PC-3 (cell line): Measurements from ENCODE around the gene CMKLR1. TPM values are rescaled to one million over a fixed set of nuclear protein-coding genes. Genes with fewer than 3 reads are reported as not detected.

Experiments used
- ATAC-seq: fragments of 200-7000 bp; cut with Tn5 transposase; 2 replicates; pipeline ENCODE4 v1.9.1; 2020; ENCODE audit warnings: mild to moderate bottlenecking, moderate library complexity
- BruUV-seq: library from RNA; stranded (reverse); fragments of 400-500 nt; replicated peaks from 2 replicates; lab custom pipeline; 2021; lab: Mats Ljungman, UMichigan
- CTCF ChIA-PET: fragments of 300-600 bp; sonication (Branson Sonifier 250); formaldehyde crosslinking; loops from one replicate; lab custom pipeline; 2022; ENCODE audit warnings: antibody characterized with exemption; lab: Charles Lee
- POLR2A ChIA-PET: fragments of 300-600 bp; sonication (Branson Sonifier 250); formaldehyde crosslinking; loops from one replicate; lab custom pipeline; 2022; ENCODE audit warnings: antibody characterized with exemption; ENCODE audit not compliant: unreplicated experiment; lab: Charles Lee
- DNase-seq: peaks from one replicate; pipeline ENCODE4 v3.0.0-alpha.2; 2015
- H2AFZ ChIP-seq: fragments of 300-600 bp; sonication (generic); 2 replicates; pipeline ENCODE4 v1.6.0; 2016; ENCODE audit warnings: antibody characterized with exemption, low read length
- H3F3A ChIP-seq: fragments of 300-600 bp; sonication (generic); one replicate; pipeline ENCODE4 v1.6.0; 2017; ENCODE audit warnings: antibody characterized with exemption, low read length, control low read depth, mild to moderate bottlenecking; ENCODE audit not compliant: unreplicated experiment
- H3K27ac ChIP-seq: fragments of 300-600 bp; sonication (generic); 2 replicates; pipeline ENCODE4 v1.5.1; 2016; ENCODE audit warnings: mild to moderate bottlenecking, low read length
- H3K27me3 ChIP-seq: fragments of 300-600 bp; sonication (generic); 2 replicates; pipeline ENCODE4 v1.6.1; 2016; ENCODE audit warnings: low read length, mixed read lengths
- H3K36me3 ChIP-seq: fragments of 300-600 bp; sonication (generic); 2 replicates; pipeline ENCODE4 v1.6.1; 2016; ENCODE audit warnings: low read depth, mixed run types, low read length, mixed read lengths
- H3K4me1 ChIP-seq: fragments of 300-600 bp; sonication (generic); 2 replicates; pipeline ENCODE4 v1.5.1; 2016; ENCODE audit warnings: low read length; ENCODE audit not compliant: insufficient read depth
- H3K4me2 ChIP-seq: fragments of 300-600 bp; sonication (generic); 2 replicates; pipeline ENCODE4 v1.6.0; 2016; ENCODE audit warnings: low read length
- H3K4me3 ChIP-seq: fragments of 300-600 bp; sonication (generic); 2 replicates; pipeline ENCODE4 v1.5.1; 2016; ENCODE audit warnings: mild to moderate bottlenecking, low read length, mixed read lengths
- H3K79me2 ChIP-seq: fragments of 300-600 bp; sonication (generic); 2 replicates; pipeline ENCODE4 v1.6.1; 2017; ENCODE audit warnings: low read length, mixed read lengths
- H3K9ac ChIP-seq: fragments of 300-600 bp; sonication (generic); 2 replicates; pipeline ENCODE4 v1.6.0; 2016; ENCODE audit warnings: mild to moderate bottlenecking, low read length
- H3K9me2 ChIP-seq: fragments of 300-600 bp; sonication (generic); replicated peaks from 2 replicates; pipeline ENCODE4 v1.6.1; 2016; ENCODE audit warnings: mixed run types, low read length, mixed read lengths
- H3K9me3 ChIP-seq: fragments of 300-600 bp; sonication (generic); 2 replicates; pipeline ENCODE4 v1.6.1; 2016; ENCODE audit warnings: low read length, mixed read lengths
- H4K20me1 ChIP-seq: fragments of 300-600 bp; sonication (generic); 2 replicates; pipeline ENCODE4 v1.6.1; 2016; ENCODE audit warnings: low read length, mixed read lengths
- EZH2 ChIP-seq: fragments of 300-600 bp; sonication (generic); IDR thresholded peaks from one replicate; pipeline ENCODE4 v1.6.1; 2017; ENCODE audit warnings: antibody characterized with exemption, mild to moderate bottlenecking, low read length; ENCODE audit not compliant: unreplicated experiment
- EZH2phosphoT487 ChIP-seq: fragments of 300-600 bp; sonication (generic); IDR thresholded peaks from 2 replicates; pipeline ENCODE4 v1.6.1; 2018; ENCODE audit warnings: mild to moderate bottlenecking, antibody characterized with exemption, low read length, borderline replicate concordance
- intact Hi-C: fragments of 100-400 bp; cut with micrococcal nuclease; formaldehyde crosslinking; loops from 2 replicates; pipeline ENCODE4 v1.9.0; 2023
- total RNA-seq: library from RNA; depleted of rRNA; stranded (reverse); fragments of >200 nt; gene quantifications from 2 replicates; pipeline ENCODE4 v1.2.3, GENCODE V29; 2014
- TF ChIP-seq, protein P1 (sequence below): fragments of 300-600 bp; sonication (generic); conservative IDR thresholded peaks from 2 replicates; pipeline ENCODE4 v1.5.1; 2017; ENCODE audit warnings: antibody characterized with exemption, low read depth, mild to moderate bottlenecking, low read length

The CMKLR1 gene
- total RNA-seq, 1 experiment from 2014 or later = not detected

DNA sequence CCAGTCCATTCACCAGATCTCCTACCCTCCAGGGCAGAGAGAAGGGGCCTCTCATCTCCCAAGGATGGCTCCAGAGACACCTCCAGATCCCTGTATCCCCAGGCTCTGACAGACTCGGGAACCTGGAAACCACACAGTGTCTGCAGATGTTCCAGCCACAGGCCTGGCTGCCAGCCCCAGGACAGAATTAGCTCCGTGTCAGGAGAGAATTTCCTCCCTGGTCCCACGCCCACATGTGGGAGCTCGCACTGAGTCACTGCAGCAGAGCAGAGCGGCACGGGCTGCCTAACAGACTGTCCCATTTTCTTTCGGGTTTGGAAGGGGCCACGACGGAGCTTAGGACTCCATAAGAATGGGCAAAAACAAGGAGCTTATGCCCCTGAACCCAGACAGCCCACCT, 33.6 kb downstream of the CMKLR1 start:
- Histone ChIP-seq H3K9me2 (no peaks in the 10 kb centered on the region), H3K27me3 (peaks cover 53% of the 10 kb centered on the region), H3K79me2 (no peaks in the 10 kb centered on the region), H3F3A (no peaks in the 10 kb centered on the region), H3K4me2 (peak overlapping the region; percentile 3; the same call in 1 of the 2 replicates), H3K9me3 (no peaks in the 10 kb centered on the region), H3K27ac (no peak overlapping the region), H2AFZ (no peak overlapping the region), H3K4me1 (peaks cover 8% of the 10 kb centered on the region; the same call in 1 of the 2 replicates), H3K4me3 (no peak overlapping the region), H4K20me1 (no peaks in the 10 kb centered on the region), H3K36me3 (no peaks in the 10 kb centered on the region), H3K9ac (no peak overlapping the region)
- intact Hi-C loops = no loop called here
- TF ChIP-seq EZH2 = no peak
- TF ChIP-seq, protein P1, sequence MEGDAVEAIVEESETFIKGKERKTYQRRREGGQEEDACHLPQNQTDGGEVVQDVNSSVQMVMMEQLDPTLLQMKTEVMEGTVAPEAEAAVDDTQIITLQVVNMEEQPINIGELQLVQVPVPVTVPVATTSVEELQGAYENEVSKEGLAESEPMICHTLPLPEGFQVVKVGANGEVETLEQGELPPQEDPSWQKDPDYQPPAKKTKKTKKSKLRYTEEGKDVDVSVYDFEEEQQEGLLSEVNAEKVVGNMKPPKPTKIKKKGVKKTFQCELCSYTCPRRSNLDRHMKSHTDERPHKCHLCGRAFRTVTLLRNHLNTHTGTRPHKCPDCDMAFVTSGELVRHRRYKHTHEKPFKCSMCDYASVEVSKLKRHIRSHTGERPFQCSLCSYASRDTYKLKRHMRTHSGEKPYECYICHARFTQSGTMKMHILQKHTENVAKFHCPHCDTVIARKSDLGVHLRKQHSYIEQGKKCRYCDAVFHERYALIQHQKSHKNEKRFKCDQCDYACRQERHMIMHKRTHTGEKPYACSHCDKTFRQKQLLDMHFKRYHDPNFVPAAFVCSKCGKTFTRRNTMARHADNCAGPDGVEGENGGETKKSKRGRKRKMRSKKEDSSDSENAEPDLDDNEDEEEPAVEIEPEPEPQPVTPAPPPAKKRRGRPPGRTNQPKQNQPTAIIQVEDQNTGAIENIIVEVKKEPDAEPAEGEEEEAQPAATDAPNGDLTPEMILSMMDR = no peak
- TF ChIP-seq EZH2phosphoT487 = no peak
- ATAC-seq (peak; percentile 52), DNase-seq (peak; percentile 43)
- ChIA-PET POLR2A (no interaction called here), CTCF (no interaction called here)
- BruUV-seq = no TSS peak

DNA sequence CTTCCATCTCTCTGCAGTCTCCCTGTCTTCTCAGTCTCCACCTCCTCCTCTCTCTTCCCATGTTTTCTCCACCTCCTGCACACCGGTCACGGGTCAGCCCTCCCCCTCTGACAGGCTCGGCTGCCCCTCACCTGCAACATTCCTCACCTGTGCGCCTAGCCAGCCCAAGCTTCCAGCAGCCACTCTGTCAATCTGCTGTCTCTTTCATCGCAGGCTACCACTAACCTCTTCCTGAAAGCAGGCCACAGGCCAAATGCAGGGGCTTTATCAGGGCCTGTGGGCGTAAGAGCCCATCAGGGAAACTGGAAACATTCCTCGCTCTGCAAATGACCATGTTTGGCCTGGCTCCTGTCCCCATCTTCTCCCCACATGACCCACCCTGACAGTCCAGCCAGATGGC, 34.5 kb downstream of the CMKLR1 start:
- CTCF ChIA-PET = no interaction called here
- Histone ChIP-seq H3K36me3 (no peaks in the 10 kb centered on the region), H3K4me1 (peaks cover 8% of the 10 kb centered on the region; the same call in 1 of the 2 replicates), H3K79me2 (no peaks in the 10 kb centered on the region), H3F3A (no peaks in the 10 kb centered on the region), H3K9me3 (no peaks in the 10 kb centered on the region), H4K20me1 (no peaks in the 10 kb centered on the region), H3K27ac (no peak overlapping the region), H3K4me2 (no peak overlapping the region), H2AFZ (no peak overlapping the region), H3K9me2 (no peaks in the 10 kb centered on the region), H3K27me3 (peaks cover 51% of the 10 kb centered on the region), H3K9ac (no peak overlapping the region), H3K4me3 (no peak overlapping the region)
- no TSS peak for BruUV-seq
- DNase-seq (no peak), ATAC-seq (no peak)
- POLR2A ChIA-PET = no interaction called here
- intact Hi-C loops = no loop called here
- TF ChIP-seq EZH2 (no peak), EZH2phosphoT487 (no peak)
- TF ChIP-seq, protein P1 = no peak

DNA sequence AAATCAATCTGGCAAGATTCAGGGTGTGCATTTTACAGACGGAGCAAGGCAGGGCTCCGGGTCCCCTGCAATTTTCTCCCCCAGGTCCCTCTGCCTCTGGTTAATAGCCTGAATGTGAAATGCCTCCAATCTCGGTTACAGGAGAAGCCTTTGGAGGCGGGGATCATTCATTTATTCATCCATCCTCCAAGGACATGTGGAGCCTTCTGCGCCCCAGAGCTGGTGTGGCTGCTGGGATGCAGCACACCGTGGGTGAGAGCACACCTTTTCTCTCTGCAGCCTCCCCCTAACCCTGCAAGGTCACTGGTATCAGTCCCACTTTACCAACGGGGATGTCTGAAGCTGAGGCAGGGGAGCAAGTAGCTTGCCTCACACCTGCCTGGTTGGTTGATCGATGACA, 35.4 kb downstream of the CMKLR1 start:
- Histone ChIP-seq H3K4me2 (no peak overlapping the region), H3F3A (no peaks in the 10 kb centered on the region), H3K27ac (no peak overlapping the region), H3K36me3 (no peaks in the 10 kb centered on the region), H3K4me1 (peaks cover 8% of the 10 kb centered on the region; the same call in 1 of the 2 replicates), H3K27me3 (peaks cover 46% of the 10 kb centered on the region), H3K9me2 (no peaks in the 10 kb centered on the region), H3K4me3 (no peak overlapping the region), H4K20me1 (no peaks in the 10 kb centered on the region), H3K9ac (no peak overlapping the region), H3K9me3 (no peaks in the 10 kb centered on the region), H3K79me2 (no peaks in the 10 kb centered on the region), H2AFZ (no peak overlapping the region)
- no peak for TF ChIP-seq EZH2phosphoT487
- no peak for TF ChIP-seq EZH2
- TF ChIP-seq, protein P1 = no peak
- no peak for DNase-seq
- ChIA-PET CTCF (no interaction called here), POLR2A (no interaction called here)
- no peak for ATAC-seq
- BruUV-seq = no TSS peak
- intact Hi-C loops = no loop called here
